Measurements from ENCODE around the gene WWOX.

DNA sequence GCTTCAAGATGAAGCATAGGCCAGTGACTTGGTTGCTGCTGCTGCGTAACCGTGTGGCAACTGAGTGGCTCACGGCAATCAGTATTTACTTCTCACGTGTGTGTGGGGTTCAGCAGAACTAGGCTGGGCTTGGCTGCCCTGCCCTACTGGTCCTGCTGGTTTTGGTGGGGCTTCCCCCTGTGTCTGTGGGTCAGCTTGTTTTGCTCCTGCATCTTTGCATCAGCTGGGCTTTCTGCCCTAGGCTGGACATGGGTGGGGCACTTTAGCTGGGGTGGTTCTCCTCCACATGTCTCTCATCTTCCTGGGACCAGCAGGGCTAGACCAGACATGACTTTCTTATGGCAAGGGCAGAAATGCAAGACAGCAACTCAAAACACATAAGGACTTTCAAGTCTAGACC, 950.6 kb downstream of the WWOX start:
- TF ChIP-seq, protein P1, sequence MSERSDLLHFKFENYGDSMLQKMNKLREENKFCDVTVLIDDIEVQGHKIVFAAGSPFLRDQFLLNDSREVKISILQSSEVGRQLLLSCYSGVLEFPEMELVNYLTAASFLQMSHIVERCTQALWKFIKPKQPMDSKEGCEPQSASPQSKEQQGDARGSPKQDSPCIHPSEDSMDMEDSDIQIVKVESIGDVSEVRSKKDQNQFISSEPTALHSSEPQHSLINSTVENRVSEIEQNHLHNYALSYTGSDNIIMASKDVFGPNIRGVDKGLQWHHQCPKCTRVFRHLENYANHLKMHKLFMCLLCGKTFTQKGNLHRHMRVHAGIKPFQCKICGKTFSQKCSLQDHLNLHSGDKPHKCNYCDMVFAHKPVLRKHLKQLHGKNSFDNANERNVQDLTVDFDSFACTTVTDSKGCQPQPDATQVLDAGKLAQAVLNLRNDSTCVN (CRISPR knock-in tag; IDR thresholded peaks at IDR 0.05; ENCODE audit: borderline replicate concordance) = no peak
- TF ChIP-seq ZBTB7A (CRISPR knock-in tag; IDR thresholded peaks at IDR 0.05) (no peak), ZNF616 (CRISPR knock-in tag; IDR thresholded peaks at IDR 0.05; ENCODE audit: low read depth) (no peak)
